Measurements from ENCODE around the gene YES1. TPM values are rescaled to one million over a fixed set of nuclear protein-coding genes. Genes with fewer than 3 reads are reported as not detected.

YES1 gene
- total RNA-seq, 6 experiments from 2014 or later: 30.6 to 57.8 (median 46.5) TPM

DNA sequence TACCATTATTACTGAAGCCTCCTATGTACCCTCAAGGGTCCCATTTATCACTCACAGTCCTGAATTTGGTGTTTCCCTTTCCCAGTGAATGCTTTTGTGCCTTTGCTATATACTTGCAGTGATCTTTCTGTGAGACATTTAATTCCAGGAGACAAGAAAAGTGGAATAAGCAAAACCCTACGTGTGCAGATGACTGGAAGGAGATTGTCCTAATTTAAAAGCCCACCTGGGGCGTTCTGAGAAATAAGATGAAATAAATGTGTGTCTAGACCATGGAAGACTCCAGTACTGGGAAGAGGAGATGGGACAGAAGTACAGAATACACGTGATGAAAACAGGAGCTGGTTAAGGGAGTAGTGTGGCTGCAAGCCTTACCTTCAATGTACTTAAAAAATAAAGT is 135.3 kb downstream of the YES1 start:
- no peak overlapping the region for H3K27ac Mint-ChIP-seq
- H3K27me3 Mint-ChIP-seq (ENCODE audit: insufficient read depth): peaks cover 7% of the 10 kb centered on the region
- H3K36me3 Mint-ChIP-seq (ENCODE audit: low read depth): peaks cover 9% of the 10 kb centered on the region; the same call in 1 of the 2 replicates
- H3K4me1 Mint-ChIP-seq (ENCODE audit: low read depth): no peaks in the 10 kb centered on the region
- no peak overlapping the region for H3K4me3 Mint-ChIP-seq
- TF ChIP-seq, protein P1, sequence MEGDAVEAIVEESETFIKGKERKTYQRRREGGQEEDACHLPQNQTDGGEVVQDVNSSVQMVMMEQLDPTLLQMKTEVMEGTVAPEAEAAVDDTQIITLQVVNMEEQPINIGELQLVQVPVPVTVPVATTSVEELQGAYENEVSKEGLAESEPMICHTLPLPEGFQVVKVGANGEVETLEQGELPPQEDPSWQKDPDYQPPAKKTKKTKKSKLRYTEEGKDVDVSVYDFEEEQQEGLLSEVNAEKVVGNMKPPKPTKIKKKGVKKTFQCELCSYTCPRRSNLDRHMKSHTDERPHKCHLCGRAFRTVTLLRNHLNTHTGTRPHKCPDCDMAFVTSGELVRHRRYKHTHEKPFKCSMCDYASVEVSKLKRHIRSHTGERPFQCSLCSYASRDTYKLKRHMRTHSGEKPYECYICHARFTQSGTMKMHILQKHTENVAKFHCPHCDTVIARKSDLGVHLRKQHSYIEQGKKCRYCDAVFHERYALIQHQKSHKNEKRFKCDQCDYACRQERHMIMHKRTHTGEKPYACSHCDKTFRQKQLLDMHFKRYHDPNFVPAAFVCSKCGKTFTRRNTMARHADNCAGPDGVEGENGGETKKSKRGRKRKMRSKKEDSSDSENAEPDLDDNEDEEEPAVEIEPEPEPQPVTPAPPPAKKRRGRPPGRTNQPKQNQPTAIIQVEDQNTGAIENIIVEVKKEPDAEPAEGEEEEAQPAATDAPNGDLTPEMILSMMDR (IDR thresholded peaks at IDR 0.05): no peak
- H3K9me3 Mint-ChIP-seq: no peaks in the 10 kb centered on the region
- DNase-seq: no peak

DNA sequence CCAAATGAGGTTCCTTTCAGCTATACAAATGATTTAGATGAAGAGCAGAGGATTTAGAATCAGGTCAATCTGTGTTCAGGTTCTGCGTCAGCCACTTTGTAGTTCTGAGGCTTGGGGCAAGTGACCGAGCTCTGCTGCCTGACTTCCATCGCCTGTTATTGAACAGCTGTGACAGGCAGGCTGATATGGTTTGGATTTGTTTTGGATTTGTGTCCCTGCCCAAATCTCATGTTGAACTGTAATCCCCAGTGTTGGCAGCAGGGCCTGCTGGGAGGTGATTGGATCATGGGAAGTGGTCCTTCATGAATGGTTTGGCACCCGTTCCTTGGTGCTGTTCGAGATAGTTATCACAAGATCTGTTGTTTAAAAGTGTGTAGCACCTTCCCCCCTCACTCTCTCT is 136.0 kb downstream of the YES1 start:
- H3K27me3 Mint-ChIP-seq (ENCODE audit: insufficient read depth): peaks cover 7% of the 10 kb centered on the region

DNA sequence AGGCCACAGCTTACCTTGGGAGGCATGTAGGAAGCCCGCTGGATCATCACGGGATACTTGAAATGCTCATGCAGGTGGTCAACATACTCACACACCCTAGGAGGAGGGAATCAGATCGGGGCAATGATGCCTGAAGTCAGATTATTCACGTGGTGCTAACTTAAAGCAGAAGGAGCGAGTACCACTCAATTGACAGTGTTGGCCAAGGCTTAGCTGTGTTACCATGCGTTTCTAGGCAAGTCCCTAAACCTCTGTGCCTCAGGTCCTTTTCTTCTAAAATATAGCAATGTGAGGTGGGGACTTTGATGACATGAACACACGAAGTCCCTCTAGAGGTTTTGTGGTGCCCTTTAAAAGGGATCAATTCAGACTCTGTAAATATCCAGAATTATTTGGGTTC is 136.7 kb downstream of the YES1 start:
- DNase-seq: no peak
- Mint-ChIP-seq H3K4me3 (no peak overlapping the region), H3K4me1 (ENCODE audit: low read depth) (no peaks in the 10 kb centered on the region), H3K36me3 (ENCODE audit: low read depth) (peaks cover 21% of the 10 kb centered on the region), H3K27ac (no peak overlapping the region), H3K9me3 (no peaks in the 10 kb centered on the region), H3K27me3 (ENCODE audit: insufficient read depth) (peaks cover 3% of the 10 kb centered on the region)
- TF ChIP-seq, protein P1 (IDR thresholded peaks at IDR 0.05): no peak

More for the DNA sequence above, 136.0 kb downstream of the YES1 start:
- H3K4me3 Mint-ChIP-seq: no peak overlapping the region
- DNase-seq: no peak
- H3K36me3 Mint-ChIP-seq (ENCODE audit: low read depth): peaks cover 14% of the 10 kb centered on the region
- no peak overlapping the region for H3K27ac Mint-ChIP-seq
- H3K9me3 Mint-ChIP-seq: no peaks in the 10 kb centered on the region
- H3K4me1 Mint-ChIP-seq (ENCODE audit: low read depth): no peaks in the 10 kb centered on the region
- TF ChIP-seq, protein P1 (IDR thresholded peaks at IDR 0.05): no peak

DNA sequence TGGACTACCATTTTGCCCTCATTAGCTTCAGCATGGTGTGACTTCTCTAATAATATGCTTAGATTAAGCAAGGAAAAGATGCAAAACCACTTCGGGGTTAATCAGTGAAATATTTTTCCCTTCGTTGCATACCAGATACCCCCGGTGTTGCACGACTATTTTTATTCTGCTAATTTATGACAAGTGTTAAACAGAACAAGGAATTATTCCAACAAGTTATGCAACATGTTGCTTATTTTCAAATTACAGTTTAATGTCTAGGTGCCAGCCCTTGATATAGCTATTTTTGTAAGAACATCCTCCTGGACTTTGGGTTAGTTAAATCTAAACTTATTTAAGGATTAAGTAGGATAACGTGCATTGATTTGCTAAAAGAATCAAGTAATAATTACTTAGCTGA is 138.3 kb downstream of the YES1 start:
- H3K27ac Mint-ChIP-seq: no peak overlapping the region
- H3K4me3 Mint-ChIP-seq: no peak overlapping the region
- peaks cover 3% of the 10 kb centered on the region for H3K27me3 Mint-ChIP-seq (ENCODE audit: insufficient read depth)
- no peak for DNase-seq
- no peaks in the 10 kb centered on the region for H3K4me1 Mint-ChIP-seq (ENCODE audit: low read depth)
- peaks cover 26% of the 10 kb centered on the region for H3K36me3 Mint-ChIP-seq (ENCODE audit: low read depth)
- TF ChIP-seq, protein P1 (IDR thresholded peaks at IDR 0.05): no peak
- H3K9me3 Mint-ChIP-seq: no peaks in the 10 kb centered on the region

DNA sequence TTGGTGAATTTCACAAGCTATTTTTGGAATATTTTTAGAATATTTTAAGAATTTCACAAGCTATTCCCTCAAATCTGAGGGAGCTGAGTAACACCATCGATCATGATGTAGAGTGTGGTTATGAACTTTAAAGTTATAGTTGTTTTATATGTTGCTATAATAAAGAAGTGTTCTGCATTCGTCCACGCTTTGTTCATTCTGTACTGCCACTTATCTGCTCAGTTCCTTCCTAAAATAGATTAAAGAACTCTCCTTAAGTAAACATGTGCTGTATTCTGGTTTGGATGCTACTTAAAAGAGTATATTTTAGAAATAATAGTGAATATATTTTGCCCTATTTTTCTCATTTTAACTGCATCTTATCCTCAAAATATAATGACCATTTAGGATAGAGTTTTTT is 138.7 kb downstream of the YES1 start:
- H3K9me3 Mint-ChIP-seq: no peaks in the 10 kb centered on the region
- H3K27ac Mint-ChIP-seq: no peak overlapping the region
- TF ChIP-seq, protein P1 (IDR thresholded peaks at IDR 0.05): no peak
- H3K27me3 Mint-ChIP-seq (ENCODE audit: insufficient read depth): peaks cover 3% of the 10 kb centered on the region
- H3K4me3 Mint-ChIP-seq: no peak overlapping the region
- H3K4me1 Mint-ChIP-seq (ENCODE audit: low read depth): no peaks in the 10 kb centered on the region
- no peak for DNase-seq
- peaks cover 30% of the 10 kb centered on the region for H3K36me3 Mint-ChIP-seq (ENCODE audit: low read depth)

Other genes with a start within 250 kb of the YES1 start
- gene CETN1, start 231.9 kb downstream of the YES1 start, total RNA-seq (2021; fragmentation: NEBNext Ultra II Directional; extraction: Animal tissue kit (Norgen Biotek cat#: 25700)): not detected
- not detected for gene CLUL1, start 215.3 kb downstream of the YES1 start, total RNA-seq (2021; fragmentation: NEBNext Ultra II Directional; extraction: Animal tissue kit (Norgen Biotek cat#: 25700))
- gene TYMS, start 154.6 kb downstream of the YES1 start, total RNA-seq (2021; fragmentation: NEBNext Ultra II Directional; extraction: Animal tissue kit (Norgen Biotek cat#: 25700)): 100 to 1,000 TPM in 5 of 6 experiments, 10 to 100 TPM in 1; 88.6 to 179 (median 153) TPM
- gene ENOSF1, start 99.6 kb downstream of the YES1 start, total RNA-seq (2021; fragmentation: NEBNext Ultra II Directional; extraction: Animal tissue kit (Norgen Biotek cat#: 25700)): 10 to 100 TPM in 4 of 6 experiments, 1 to 10 TPM in 2; 8.3 to 15.7 (median 12.4) TPM
- gene ADCYAP1, start 92.6 kb upstream of the YES1 start, total RNA-seq (2021; fragmentation: NEBNext Ultra II Directional; extraction: Animal tissue kit (Norgen Biotek cat#: 25700)): not detected